K562 (cell line): ENCODE data around the gene PI4KA. TPM values are rescaled to one million over a fixed set of nuclear protein-coding genes. Genes with fewer than 3 reads are reported as not detected.

ENCODE experiments used
- ATAC-seq: fragments of 200-7000 bp; cut with Tn5 transposase; 3 replicates; pipeline ENCODE4 v1.9.1; 2020; ENCODE audit warnings: moderate library complexity
- BruUV-seq: library from RNA; stranded (reverse); fragments of 400-500 nt; replicated peaks from 2 replicates; lab custom pipeline; 2021; lab: Mats Ljungman, UMichigan
- CTCF ChIA-PET: fragments of 300-600 bp; formaldehyde crosslinking; extraction: SDS; loops from one replicate; lab custom pipeline; 2021; ENCODE audit warnings: low intra/inter-chr PET ratio; lab: Yijun Ruan, JAX
- POLR2A ChIA-PET: fragments of 300-600, 350-650 bp; sonication (Branson Sonifier 250); formaldehyde crosslinking; extraction: SDS; loops from one replicate; lab custom pipeline; 2021; ENCODE audit warnings: antibody characterized with exemption, inconsistent platforms; lab: Yijun Ruan, JAX
- DNase-seq, 4 experiments: peaks; one replicate each; pipeline versions ENCODE4 v3.0.0 to v3.0.0-alpha.2; 2011 to 2018; ENCODE audit warnings: low spot score in 3 of 4, mixed read lengths in 3 of 4; ENCODE audit errors: extremely low read depth in 1 of 4
- FAIRE-seq: peaks from 2 replicates; lab custom pipeline; 2011; peaks lifted over from hg19 to GRCh38; lab: Jason Lieb, UNC
- H2AFZ ChIP-seq: 2 replicates; pipeline ENCODE4 v1.6.0; 2011; ENCODE audit warnings: low read depth, low read length, control low read depth, inconsistent platforms
- H3K27ac ChIP-seq: fragments of 200-600 bp; 3 replicates; pipeline ENCODE4 v1.8.0; 2011; ENCODE audit warnings: low read depth, mild to moderate bottlenecking, control low read depth, inconsistent platforms, low read length, moderate library complexity, mixed read lengths; ENCODE audit errors: extremely low read depth
- H3K27me3 ChIP-seq, 2 experiments: fragments of 300-600 bp in 1 of 2; 2 replicates in 1 of 2; 3 replicates in 1 of 2; pipeline versions ENCODE4 v1.6.0 to v1.8.0; 2011; ENCODE audit warnings: inconsistent platforms in 2 of 2, low read length in 2 of 2, mild to moderate bottlenecking in 1 of 2, mixed read lengths in 1 of 2, moderate library complexity in 1 of 2; ENCODE audit not compliant: control insufficient read depth in 2 of 2, insufficient read depth in 2 of 2
- H3K36me3 ChIP-seq: fragments of 300-600 bp; 3 replicates; pipeline ENCODE4 v1.8.0; 2011; ENCODE audit warnings: mild to moderate bottlenecking, low read length, inconsistent platforms; ENCODE audit not compliant: control insufficient read depth, insufficient read depth
- H3K4me1 ChIP-seq, 2 experiments: fragments of 200-600 bp in 1 of 2; replicated peaks in 1 of 2; 2 replicates in 1 of 2; 3 replicates in 1 of 2; pipeline versions ENCODE4 v1.5.1 to v1.8.0; 2011; ENCODE audit warnings: inconsistent platforms in 2 of 2, low read length in 2 of 2, mild to moderate bottlenecking in 1 of 2, mixed read lengths in 1 of 2, moderate library complexity in 1 of 2; ENCODE audit not compliant: control insufficient read depth in 2 of 2, insufficient read depth in 2 of 2
- H3K4me2 ChIP-seq: 2 replicates; pipeline ENCODE4 v1.6.1; 2011; ENCODE audit warnings: low read length, control low read depth, inconsistent platforms, mixed read lengths; ENCODE audit not compliant: insufficient read depth
- H3K4me3 ChIP-seq: fragments of 200-600 bp; sonication (generic), shearing (Covaris generic); 2 replicates; pipeline ENCODE4 v1.5.1; 2016; ENCODE audit warnings: control low read depth, inconsistent platforms
- H3K79me2 ChIP-seq: fragments of 200-600 bp; 3 replicates; pipeline ENCODE4 v1.8.0; 2011; ENCODE audit warnings: low read length, inconsistent platforms; ENCODE audit not compliant: control insufficient read depth, insufficient read depth
- H3K9ac ChIP-seq, 2 experiments: 2 replicates each; pipeline versions ENCODE4 v1.6.0 to v1.6.1; 2011; ENCODE audit warnings: low read depth in 2 of 2, low read length in 2 of 2, control low read depth in 1 of 2, inconsistent platforms in 1 of 2, mild to moderate bottlenecking in 1 of 2, mixed read lengths in 1 of 2; ENCODE audit not compliant: insufficient read depth in 1 of 2
- H3K9me1 ChIP-seq: one replicate; pipeline ENCODE4 v1.6.0; 2011; ENCODE audit warnings: inconsistent platforms, mild to moderate bottlenecking, low read length, moderate library complexity; ENCODE audit not compliant: control insufficient read depth, insufficient read depth
- H3K9me3 ChIP-seq: replicated peaks from 2 replicates; pipeline ENCODE4 v1.5.1; 2011; ENCODE audit warnings: low read depth, low read length, inconsistent platforms; ENCODE audit not compliant: control insufficient read depth, insufficient read depth
- H4K20me1 ChIP-seq: replicated peaks from 2 replicates; pipeline ENCODE4 v1.6.1; 2011; ENCODE audit warnings: low read length, inconsistent platforms, mixed read lengths; ENCODE audit not compliant: control insufficient read depth, insufficient read depth
- EWSR1 ChIP-seq: fragments of 450-650 bp; IDR thresholded peaks from 2 replicates; pipeline ENCODE4 v1.6.1; 2018; ENCODE audit warnings: borderline replicate concordance, mild to moderate bottlenecking, low read depth, moderate library complexity; ENCODE audit not compliant: partially characterized antibody
- FOXA1 ChIP-seq: fragments of 450-650 bp; IDR thresholded peaks from 2 replicates; pipeline ENCODE4 v1.6.1; 2016; ENCODE audit warnings: mild to moderate bottlenecking, borderline replicate concordance
- FOXA3 ChIP-seq, 2 experiments: fragments of 450-650 bp in 1 of 2; sonication (generic) in 1 of 2; formaldehyde crosslinking; IDR thresholded peaks in 1 of 2; conservative IDR thresholded peaks in 1 of 2; 2 replicates each; pipeline versions ENCODE4 v1.4.0 to v1.8.0; 2020 to 2022; ENCODE audit warnings: mild to moderate bottlenecking in 2 of 2, missing genetic modification reagents in 1 of 2
- MEIS2 ChIP-seq: fragments of 450-650 bp; IDR thresholded peaks from 2 replicates; pipeline ENCODE4 v1.6.1; 2014; ENCODE audit warnings: mild to moderate bottlenecking; ENCODE audit not compliant: partially characterized antibody
- MNT ChIP-seq, 2 experiments: fragments of 450-650 bp; conservative IDR thresholded peaks; 2 replicates each; pipeline ENCODE4 v1.6.1; 2017; ENCODE audit warnings: mild to moderate bottlenecking in 2 of 2, moderate library complexity in 2 of 2
- PATZ1 ChIP-seq: fragments of 250-450 bp; sonication (Bioruptor Pico); IDR thresholded peaks from 2 replicates; pipeline ENCODE4 v1.5.0; 2020; ENCODE audit warnings: mild to moderate bottlenecking, borderline replicate concordance
- PHTF2 ChIP-seq: fragments of 250-450 bp; sonication (Bioruptor Pico); IDR thresholded peaks from 2 replicates; pipeline ENCODE4 v1.5.0; 2021; ENCODE audit warnings: mild to moderate bottlenecking
- RBM34 ChIP-seq: fragments of 200-400 bp; formaldehyde crosslinking; IDR thresholded peaks from 2 replicates; pipeline ENCODE4 v1.6.1; 2018; ENCODE audit warnings: low read length, borderline replicate concordance; ENCODE audit not compliant: insufficient read depth
- SNRNP70 ChIP-seq: fragments of 200-400 bp; formaldehyde crosslinking; optimal IDR thresholded peaks from 2 replicates; pipeline ENCODE3; 2017; ENCODE audit warnings: low read depth, low read length
- SRSF1 ChIP-seq: fragments of 200-400 bp; formaldehyde crosslinking; IDR thresholded peaks from 2 replicates; pipeline ENCODE4 v1.6.1; 2017; ENCODE audit warnings: mild to moderate bottlenecking, low read depth, low read length, moderate library complexity
- ZNF134 ChIP-seq: fragments of 250-450 bp; sonication (Bioruptor Pico); conservative IDR thresholded peaks from 2 replicates; pipeline ENCODE4 v1.4.0; 2020
- ZNF212 ChIP-seq: fragments of 450-650 bp; formaldehyde crosslinking; IDR thresholded peaks from 2 replicates; pipeline ENCODE4 v1.4.0; 2020; ENCODE audit warnings: mild to moderate bottlenecking
- WGBS: fragments of 100-300 bp; shearing (Covaris generic); methylation state at CpG from one replicate; pipeline ENCODE4 v1.1.6; 2016; ENCODE audit warnings: low coverage, mixed read lengths; ENCODE audit not compliant: insufficient coverage; ENCODE audit errors: missing lambda C conversion rate; 5-methylcytosine and 5-hydroxymethylcytosine counted together
- in situ Hi-C: fragments of 300-500 bp; cut with MboI; formaldehyde crosslinking; loops from 4 replicates; pipeline ENCODE4 v1.15.0; 2018; ENCODE audit warnings: inconsistent platforms, mixed read lengths
- intact Hi-C: fragments of 100-400 bp; cut with micrococcal nuclease; formaldehyde crosslinking; loops from 2 replicates; pipeline ENCODE4 v1.14.2; 2022
- polyA plus RNA-seq, 8 experiments: library from polyadenylated mRNA; depleted of rRNA in 4 of 8; stranded (reverse) in 5 of 8; unstranded in 3 of 8; fragments of >200 nt; fragmentation: Nextera tagmentation in 2 of 8; fragmentation: Illumina TruSeq in 1 of 8; extraction: Ambion mirVana in 2 of 8; extraction: Trizol in 1 of 8; gene quantifications; 2 replicates each; pipeline versions ENCODE4 v1.2.1 to v1.2.3, GENCODE V29; 2011 to 2014; ENCODE audit warnings: inconsistent platforms in 1 of 8, missing spikeins in 1 of 8
- total RNA-seq, 7 experiments: library from RNA; depleted of rRNA in 6 of 7; stranded (reverse); fragments of >200 nt in 6 of 7; fragmentation: Illumina TruSeq in 2 of 7; extraction: Trizol in 2 of 7; gene quantifications; 2 replicates each; pipeline versions ENCODE4 v1.2.1 to v1.2.3, GENCODE V29; 2011 to 2021; ENCODE audit warnings: low replicate concordance in 1 of 7
- TF ChIP-seq, protein P1 (sequence below): fragments of 250-450 bp; sonication (Bioruptor Pico); IDR thresholded peaks from 2 replicates; pipeline ENCODE4 v1.5.1; 2021; ENCODE audit warnings: mild to moderate bottlenecking

PI4KA gene
- total and polyA plus RNA-seq, 9 of the 15 experiments (the other 6 are each of a cell fraction or from before 2014, with no cell fraction given) = 7.3 to 187 (median 84.7) TPM

DNA sequence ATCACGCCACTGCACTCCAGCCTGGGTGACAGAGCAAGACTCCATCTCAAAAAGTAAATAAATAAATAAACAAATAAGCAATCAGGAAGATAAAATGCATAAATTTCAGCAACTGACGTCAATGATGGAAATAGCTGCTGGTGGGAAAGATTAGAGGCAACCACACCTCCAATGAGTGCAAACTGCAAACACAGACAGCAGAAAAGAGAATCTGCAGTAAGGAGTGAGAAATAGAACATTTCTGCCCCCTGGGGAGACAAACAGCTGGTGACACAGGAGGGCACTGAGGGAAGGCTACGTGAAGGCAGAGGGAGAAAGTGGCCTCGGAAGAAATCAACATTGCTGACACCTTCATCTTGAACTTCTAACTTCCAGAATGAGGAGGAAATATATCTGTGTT lies 6.5 kb downstream of the PI4KA start:
- WGBS = 32% methylated on average over 4 of the region's 4 CpGs
- Histone ChIP-seq H4K20me1 (peaks cover 32% of the 10 kb centered on the region), H3K9ac (peak overlapping the region; percentile 0 to 6; a peak in 1 of 4 replicates), H3K27ac (0 out of 3 replicates have a peak overlapping the region, but pooled peaks have one; percentile 0), H3K27me3 (no peaks in the 10 kb centered on the region), H3K4me2 (peak overlapping the region; percentile 7; the same call in 1 of the 2 replicates), H3K79me2 (peaks cover 90% of the 10 kb centered on the region), H3K4me3 (no peak overlapping the region), H2AFZ (no peak overlapping the region), H3K4me1 (peaks cover 40 to 46% of the 10 kb centered on the region in 2 experiments), H3K9me1 (no peaks in the 10 kb centered on the region), H3K36me3 (no peaks in the 10 kb centered on the region), H3K9me3 (no peaks in the 10 kb centered on the region)
- ChIA-PET CTCF (interaction anchor here (1.0 kb wide), 1 partner anchor 48 kb away, joined by 3 read pairs; no protein-coding TSS in a partner anchor), POLR2A (interaction anchor here (0.9 to 4.2 kb wide), 9 partner anchors 9 to 70 kb away, joined by 3 to 21 read pairs (median 8); no protein-coding TSS in a partner anchor)
- FAIRE-seq = no peak
- ATAC-seq = peak; percentile 59
- intact Hi-C loops = loop anchor here (2.0 to 10.0 kb wide), 2 partner anchors 75 to 803 kb away; no protein-coding TSS in a partner anchor
- no TSS peak for BruUV-seq
- in situ Hi-C loops = no loop called here
- DNase-seq = peak; percentile 50 to 66 (median 58)
- TF ChIP-seq, protein P1, sequence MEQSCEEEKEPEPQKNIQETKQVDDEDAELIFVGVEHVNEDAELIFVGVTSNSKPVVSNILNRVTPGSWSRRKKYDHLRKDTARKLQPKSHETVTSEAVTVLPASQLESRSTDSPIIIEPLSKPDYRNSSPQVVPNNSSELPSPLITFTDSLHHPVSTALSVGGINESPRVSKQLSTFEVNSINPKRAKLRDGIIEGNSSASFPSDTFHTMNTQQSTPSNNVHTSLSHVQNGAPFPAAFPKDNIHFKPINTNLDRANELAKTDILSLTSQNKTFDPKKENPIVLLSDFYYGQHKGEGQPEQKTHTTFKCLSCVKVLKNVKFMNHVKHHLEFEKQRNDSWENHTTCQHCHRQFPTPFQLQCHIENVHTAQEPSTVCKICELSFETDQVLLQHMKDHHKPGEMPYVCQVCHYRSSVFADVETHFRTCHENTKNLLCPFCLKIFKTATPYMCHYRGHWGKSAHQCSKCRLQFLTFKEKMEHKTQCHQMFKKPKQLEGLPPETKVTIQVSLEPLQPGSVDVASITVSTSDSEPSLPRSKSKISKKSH (CRISPR knock-in tag) = no peak
- TF ChIP-seq RBM34 (no peak), MEIS2 (no peak), SNRNP70 (no peak), ZNF134 (CRISPR knock-in tag) (no peak), SRSF1 (no peak), PATZ1 (CRISPR knock-in tag) (no peak), FOXA1 (no peak), PHTF2 (no peak), ZNF212 (no peak), EWSR1 (no peak), FOXA3 (CRISPR knock-in tag; conservative IDR thresholded peaks at IDR 0.05 in 1 of 2, IDR thresholded peaks at IDR 0.05 in 1 of 2) (no peak), MNT (conservative IDR thresholded peaks at IDR 0.05) (no peak)
